ENCODE data around the gene CD8B2. TPM values are rescaled to one million over a fixed set of nuclear protein-coding genes. Genes with fewer than 3 reads are reported as not detected.

The CD8B2 gene
- not detected in 5 replicates for total RNA-seq (2022; extraction: Qiagen RNA extraction; ENCODE audit: low read depth)

GRCh38 chr2:106486551-106487385 is at the start of gene CD8B2:
CD8B2 (plus strand) TSS chr2:106487364; CDS start chr2:106487427, 63 bp downstream.

GRCh38 chr2:106468107-106468506 is 19.1 kb upstream of the CD8B2 start, which contains the start of gene RGPD3:
RGPD3 (minus strand) TSS chr2:106468413; CDS start chr2:106468288, 125 bp downstream.

Other genes with a start within 250 kb of the CD8B2 start
- 0.11 to 0.20 TPM (median 0.14 TPM) in 5 replicates for gene RGPD3, start 19.0 kb upstream of the CD8B2 start, total RNA-seq (2022; extraction: Qiagen RNA extraction; ENCODE audit: low read depth)

Measured in A549 treated with ZK216348 at 1 μM for 4 hours (cell line).